Temporal lobe (tissue), 2 donors: ENCODE measurements around the gene POU3F3. TPM values are rescaled to one million over a fixed set of nuclear protein-coding genes. Genes with fewer than 3 reads are reported as not detected.

Source experiments
- small RNA-seq: library from RNA; depleted of rRNA; stranded (forward); fragments of <200 nt; gene quantifications from one replicate; pipeline ENCODE3, GENCODE V24; 2014; ENCODE audit warnings: low replicate concordance
- total RNA-seq: library from RNA; depleted of rRNA; stranded (reverse); fragments of >200 nt; gene quantifications from one replicate; pipeline ENCODE4 v1.2.3, GENCODE V29; 2014

Gene POU3F3
- total RNA-seq, 1 donor from 2014 or later, result 230 TPM

Small RNAs within 50 kb of the gene (small RNA-seq; reads per million reads assigned to genes)
- gene AC018730.1, result not detected

Other genes starting within 250 kb of the POU3F3 start
- 13.8 TPM for gene MRPS9, start 184.0 kb downstream of the POU3F3 start, total RNA-seq